Endothelial cell of umbilical vein (primary cell): ENCODE data around the gene CCZ1. TPM values are rescaled to one million over a fixed set of nuclear protein-coding genes. Genes with fewer than 3 reads are reported as not detected.
"Not testable (repeated sequence)": the region's sequence is repeated elsewhere in the genome, so short reads cannot be mapped to it uniquely, and the experiment has no call there.

Experiments used
- BruUV-seq: library from RNA; stranded (reverse); fragments of 400-500 nt; replicated peaks from 2 replicates; lab custom pipeline; 2021; lab: Mats Ljungman, UMichigan
- CTCF ChIA-PET: fragments of 300-600, 350-600 bp; sonication (Branson Sonifier 250); formaldehyde crosslinking; loops from one replicate; lab custom pipeline; 2021; ENCODE audit warnings: antibody characterized with exemption, inconsistent platforms; lab: Charles Lee
- POLR2A ChIA-PET: fragments of 300-600, 350-600 bp; sonication (Branson Sonifier 250); formaldehyde crosslinking; loops from one replicate; lab custom pipeline; 2021; ENCODE audit warnings: antibody characterized with exemption, inconsistent platforms; lab: Charles Lee
- DNase-seq: peaks from one replicate; pipeline ENCODE4 v3.0.0-alpha.2; 2011; ENCODE audit warnings: low read depth, low spot score
- FAIRE-seq: peaks from 2 replicates; lab custom pipeline; 2011; peaks lifted over from hg19 to GRCh38; lab: Jason Lieb, UNC
- H2AFZ ChIP-seq: 2 replicates; pipeline ENCODE4 v1.6.0; 2012; ENCODE audit warnings: low read depth, low read length, control low read depth, inconsistent platforms
- H3K27ac ChIP-seq: 2 replicates; pipeline ENCODE4 v1.5.1; 2011; ENCODE audit warnings: low read depth, mild to moderate bottlenecking, control low read depth, low read length, moderate library complexity; ENCODE audit not compliant: insufficient read depth
- H3K27me3 ChIP-seq, 2 experiments: 2 replicates each; pipeline versions ENCODE4 v1.6.0 to v1.6.1; 2011; ENCODE audit warnings: low read length in 2 of 2, mixed read lengths in 1 of 2; ENCODE audit not compliant: control insufficient read depth in 2 of 2, insufficient read depth in 2 of 2
- H3K36me3 ChIP-seq, 2 experiments: 2 replicates in 1 of 2; 3 replicates in 1 of 2; pipeline ENCODE4 v1.5.1; 2011; ENCODE audit warnings: low read length in 2 of 2, mild to moderate bottlenecking in 1 of 2, moderate library complexity in 1 of 2; ENCODE audit not compliant: control insufficient read depth in 2 of 2, insufficient read depth in 2 of 2; ENCODE audit errors: extremely low read depth in 1 of 2
- H3K4me1 ChIP-seq: 3 replicates; pipeline ENCODE4 v1.5.1; 2011; ENCODE audit warnings: mild to moderate bottlenecking, low read length; ENCODE audit not compliant: control insufficient read depth, insufficient read depth; ENCODE audit errors: extremely low read depth
- H3K4me2 ChIP-seq: 2 replicates; pipeline ENCODE4 v1.6.1; 2011; ENCODE audit warnings: low read length, control low read depth, mixed read lengths; ENCODE audit not compliant: insufficient read depth
- H3K4me3 ChIP-seq, 3 experiments: fragments of 200-600 bp in 1 of 3; sonication (generic), shearing (Covaris generic) in 1 of 3; replicated peaks in 1 of 3; 2 replicates each; pipeline ENCODE4 v1.5.1; 2011 to 2016; ENCODE audit warnings: control low read depth in 3 of 3, low read length in 3 of 3, mild to moderate bottlenecking in 2 of 3, inconsistent platforms in 1 of 3, low read depth in 1 of 3, moderate library complexity in 1 of 3; ENCODE audit not compliant: insufficient read depth in 1 of 3
- H3K79me2 ChIP-seq: 2 replicates; pipeline ENCODE4 v1.6.0; 2012; ENCODE audit warnings: low read length, inconsistent platforms; ENCODE audit not compliant: control insufficient read depth, insufficient read depth
- H3K9ac ChIP-seq: replicated peaks from 2 replicates; pipeline ENCODE3; 2011; ENCODE audit warnings: low read length, control low read depth; ENCODE audit not compliant: insufficient read depth; ENCODE audit errors: extremely low read depth
- H3K9me1 ChIP-seq: replicated peaks from 3 replicates; pipeline ENCODE4 v1.6.0; 2011; ENCODE audit warnings: mild to moderate bottlenecking, low read length; ENCODE audit not compliant: control insufficient read depth, insufficient read depth; ENCODE audit errors: extremely low read depth
- H3K9me3 ChIP-seq: replicated peaks from 2 replicates; pipeline ENCODE4 v1.5.1; 2012; ENCODE audit warnings: low read length, inconsistent platforms; ENCODE audit not compliant: control insufficient read depth, insufficient read depth
- H4K20me1 ChIP-seq: replicated peaks from 2 replicates; pipeline ENCODE3; 2011; ENCODE audit warnings: mild to moderate bottlenecking, low read length; ENCODE audit not compliant: control insufficient read depth, insufficient read depth; ENCODE audit errors: extremely low read depth
- dilution Hi-C: fragments of 300-500 bp; cut with MboI; formaldehyde crosslinking; loops from one replicate; pipeline ENCODE4 v1.15.0; 2019; ENCODE audit warnings: low sequenced_read_pairs; ENCODE audit not compliant: extremely low pct_ligation_motif_present
- intact Hi-C: fragments of 100-400 bp; cut with micrococcal nuclease; formaldehyde crosslinking; loops from one replicate; pipeline ENCODE4 v1.10.0; 2022
- polyA plus RNA-seq, 4 experiments: library from polyadenylated mRNA; depleted of rRNA in 3 of 4; stranded (reverse) in 3 of 4; unstranded in 1 of 4; fragments of >200 nt; gene quantifications; 2 replicates each; pipeline versions ENCODE4 v1.2.1 to v1.2.3, GENCODE V29; 2011 to 2012; ENCODE audit warnings: missing spikeins in 1 of 4
- total RNA-seq: library from RNA; stranded (reverse); gene quantifications from 2 replicates; pipeline ENCODE4 v1.2.3, GENCODE V29; 2021

The CCZ1 gene
- total and polyA plus RNA-seq, 2 donors (not counting 3 experiments of a cell fraction or from before 2014, with no cell fraction given): 40.6 to 95.5 TPM

DNA sequence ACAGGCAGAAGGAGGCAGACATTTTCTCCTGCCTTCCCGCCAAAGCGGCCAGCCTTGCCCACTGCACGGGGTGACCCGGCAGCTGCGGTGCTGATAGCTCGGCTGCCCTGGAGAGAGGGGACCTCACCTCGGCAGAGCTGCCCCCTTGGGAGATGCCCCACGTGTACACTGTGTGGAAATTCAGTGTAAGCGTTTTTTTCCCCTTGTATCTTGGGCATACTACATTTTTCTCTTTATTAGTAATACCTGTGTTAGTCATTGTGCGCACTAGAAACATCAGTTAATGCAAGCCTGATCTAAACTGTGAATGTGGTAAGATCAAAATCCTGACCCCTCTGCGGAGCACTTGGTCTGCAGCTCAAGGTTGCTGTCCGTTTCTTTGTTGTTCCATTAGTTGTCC lies 26.1 kb downstream of the CCZ1 start:
- BruUV-seq, H3K4me1 ChIP-seq, H2AFZ ChIP-seq, intact Hi-C loops, POLR2A ChIA-PET, H3K36me3 ChIP-seq, H3K4me2 ChIP-seq, H3K27ac ChIP-seq, H4K20me1 ChIP-seq, CTCF ChIA-PET, H3K9ac ChIP-seq, H3K9me3 ChIP-seq, dilution Hi-C loops, H3K9me1 ChIP-seq, H3K4me3 ChIP-seq, DNase-seq, H3K79me2 ChIP-seq, FAIRE-seq, H3K27me3 ChIP-seq: not testable (repeated sequence)

DNA sequence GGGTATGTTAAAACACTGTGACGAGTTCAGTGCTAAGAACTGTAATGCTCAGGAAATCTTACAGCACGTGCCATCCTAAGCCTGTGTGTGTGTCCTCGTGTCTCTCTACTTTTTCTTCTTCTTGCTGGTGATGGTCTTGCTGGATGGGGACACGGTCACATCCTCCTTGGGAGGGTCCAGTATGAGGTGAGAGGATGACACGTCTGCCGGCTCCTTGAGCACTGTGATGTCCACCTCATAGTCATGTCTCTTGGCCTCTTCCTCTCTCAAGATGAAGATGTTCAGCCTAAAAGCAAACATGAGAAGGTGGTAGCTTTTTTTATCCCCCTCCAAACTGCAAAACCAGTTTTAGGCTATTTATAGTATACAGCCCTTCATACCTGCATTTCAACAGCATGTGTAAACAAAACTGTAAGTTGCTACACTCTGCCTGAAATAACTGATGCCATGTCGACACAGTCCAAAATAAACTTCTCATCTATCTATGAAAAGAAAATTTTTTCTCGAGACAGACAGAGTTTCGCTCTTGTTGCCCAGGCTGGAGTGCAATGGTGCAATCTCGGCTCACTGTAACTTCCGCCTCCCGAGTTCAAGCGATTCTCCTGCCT lies 27.8 kb downstream of the CCZ1 start:
- H3K4me3 ChIP-seq, FAIRE-seq, H3K9ac ChIP-seq, H2AFZ ChIP-seq, dilution Hi-C loops, intact Hi-C loops, BruUV-seq, H3K9me1 ChIP-seq, H3K27ac ChIP-seq, DNase-seq, H3K4me1 ChIP-seq, H3K79me2 ChIP-seq, H3K9me3 ChIP-seq, POLR2A ChIA-PET, H4K20me1 ChIP-seq, H3K4me2 ChIP-seq, H3K36me3 ChIP-seq, CTCF ChIA-PET, H3K27me3 ChIP-seq: not testable (repeated sequence)

DNA sequence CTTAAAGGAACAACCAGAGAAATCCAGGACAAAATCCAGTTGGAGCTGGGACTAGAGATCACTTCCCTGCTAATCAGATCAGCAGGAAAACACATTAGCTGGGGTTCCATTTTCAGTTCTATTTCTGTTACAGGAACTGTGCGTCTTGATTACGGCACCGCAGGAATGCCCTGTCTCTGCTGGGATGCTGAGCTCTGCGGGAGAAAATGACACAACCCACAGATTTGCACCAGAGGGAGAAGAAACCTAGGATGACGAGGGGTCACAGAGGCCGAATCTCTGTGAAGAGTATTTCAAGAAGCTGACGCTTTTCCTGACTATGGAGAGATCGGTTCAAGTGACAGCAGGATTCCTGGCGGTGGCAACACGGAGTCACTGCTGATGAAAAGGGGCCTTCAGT lies 31.8 kb downstream of the CCZ1 start:
- H3K79me2 ChIP-seq, H3K27ac ChIP-seq, H3K9me1 ChIP-seq, dilution Hi-C loops, H3K4me2 ChIP-seq, intact Hi-C loops, H3K9ac ChIP-seq, H3K36me3 ChIP-seq, H3K4me3 ChIP-seq, H2AFZ ChIP-seq, POLR2A ChIA-PET, H3K27me3 ChIP-seq, H3K4me1 ChIP-seq, BruUV-seq, H4K20me1 ChIP-seq, DNase-seq, H3K9me3 ChIP-seq, CTCF ChIA-PET: not testable (repeated sequence)
- peak; percentile 46 for FAIRE-seq

DNA sequence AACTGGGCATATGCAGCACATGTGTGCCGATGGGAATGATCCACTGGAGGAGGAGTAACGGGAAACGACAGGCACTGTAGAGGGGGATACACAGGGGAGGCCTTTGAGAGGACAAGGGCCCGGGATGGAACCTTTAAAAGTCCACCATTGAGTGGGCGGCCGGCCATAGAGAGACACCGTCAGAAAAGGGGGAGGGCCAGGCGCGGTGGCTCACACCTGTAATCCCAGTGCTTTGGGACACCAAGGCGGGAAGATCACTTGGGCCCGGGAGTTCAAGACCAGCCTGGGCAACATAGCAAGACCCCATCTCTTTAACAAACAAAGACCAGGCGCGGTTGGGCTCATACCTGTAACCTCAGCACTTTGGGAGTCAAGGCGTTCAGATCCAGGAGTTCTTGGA lies 32.7 kb downstream of the CCZ1 start:
- FAIRE-seq, H3K9me3 ChIP-seq, H3K27me3 ChIP-seq, POLR2A ChIA-PET, dilution Hi-C loops, H3K4me2 ChIP-seq, H3K9me1 ChIP-seq, CTCF ChIA-PET, H3K4me3 ChIP-seq, H3K9ac ChIP-seq, intact Hi-C loops, H4K20me1 ChIP-seq, H3K36me3 ChIP-seq, H3K27ac ChIP-seq, H3K4me1 ChIP-seq, H2AFZ ChIP-seq, H3K79me2 ChIP-seq, BruUV-seq: not testable (repeated sequence)
- DNase-seq: peak; percentile 2
